Measurements from ENCODE around the gene CAMKK2.
"Not testable (repeated sequence)": the region's sequence is repeated elsewhere in the genome, so short reads cannot be mapped to it uniquely, and the experiment has no call there.

Gene CAMKK2

GRCh38 chr12:121278169-121279070, 18.1 kb downstream of the CAMKK2 start:
- no peak for DNase-seq

DNA sequence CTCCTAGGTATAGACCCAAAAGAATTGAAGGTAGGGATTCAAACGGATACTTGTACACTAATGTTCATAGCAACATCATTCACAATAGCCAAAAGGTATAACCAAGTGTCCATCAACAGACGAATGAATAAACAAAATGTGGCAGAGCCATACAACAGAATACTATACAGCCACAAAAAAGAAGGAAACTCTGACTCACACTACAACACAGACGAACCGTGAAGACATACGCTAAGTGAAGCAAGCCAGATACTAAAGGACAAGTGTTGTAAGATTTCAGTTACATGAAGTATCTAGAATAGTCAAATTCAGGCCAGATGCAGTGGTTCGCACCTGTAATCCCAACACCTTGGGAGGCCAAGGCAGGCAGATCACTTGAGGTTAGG, 19.1 kb downstream of the CAMKK2 start:
- DNase-seq, result no peak

DNA sequence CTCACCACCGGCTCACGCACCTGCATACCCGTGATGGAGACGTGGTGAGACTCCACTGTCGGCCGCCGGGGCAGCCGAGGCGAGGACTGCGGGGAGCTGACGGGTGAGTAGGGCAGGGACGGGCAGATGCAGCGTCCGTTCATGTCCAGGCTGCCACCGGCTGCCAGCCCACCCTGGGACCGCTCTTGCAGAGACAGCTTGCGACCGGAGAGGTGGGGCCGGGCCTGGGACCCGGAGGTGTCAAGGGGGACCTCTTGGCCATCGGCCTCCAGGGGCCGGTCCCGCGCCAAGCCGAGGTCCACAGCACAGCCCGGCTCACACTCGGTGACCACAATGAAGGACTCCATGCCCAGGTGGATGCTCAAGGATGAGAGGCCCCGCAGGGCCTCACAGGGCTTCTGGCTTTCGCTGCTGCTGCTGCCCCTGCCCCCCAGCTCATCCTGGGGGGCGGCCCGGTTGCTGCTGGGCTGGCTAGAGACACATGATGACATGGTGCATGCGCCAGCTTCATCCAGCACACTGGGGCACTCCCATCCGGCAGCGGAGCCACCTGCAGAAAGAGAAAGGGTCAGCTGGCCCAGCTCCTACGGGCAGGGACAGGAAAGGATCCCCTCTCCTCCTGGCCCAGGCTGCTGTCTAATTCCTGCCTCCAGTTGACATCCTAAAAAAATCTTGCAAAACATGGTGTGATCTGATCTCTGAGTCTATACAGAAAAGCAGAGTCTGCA, 22.3 kb downstream of the CAMKK2 start:
- DNase-seq, result no peak

DNA sequence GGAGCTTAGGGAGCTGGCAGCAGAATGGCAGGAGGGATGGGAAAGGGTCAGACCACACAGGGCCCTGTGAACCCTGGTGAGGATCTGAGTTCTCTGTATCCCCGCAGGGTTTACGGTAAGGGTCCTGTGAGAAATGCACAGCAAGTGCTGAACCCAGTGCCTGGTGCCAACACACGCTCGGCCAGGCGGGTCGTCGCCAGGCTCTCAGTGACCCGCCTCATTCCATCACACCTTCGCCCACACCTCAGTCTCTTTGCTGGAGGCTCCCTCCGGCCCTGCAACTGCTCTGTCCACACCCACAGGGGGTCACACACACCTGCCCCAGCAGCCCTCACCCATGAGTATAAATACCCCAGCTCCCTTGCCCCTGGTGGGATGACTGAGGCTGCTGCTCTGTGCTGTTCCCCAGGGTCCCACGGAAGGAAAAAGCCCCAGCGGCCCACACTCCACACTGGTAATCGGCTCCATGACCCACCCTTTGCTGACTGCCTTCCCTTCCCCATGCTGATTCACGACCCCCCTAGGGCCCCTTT, 23.1 kb downstream of the CAMKK2 start:
- DNase-seq, result no peak

- no peak for DNase-seq
Observed at GRCh38 chr12:121267822-121268221, 28.7 kb downstream of the CAMKK2 start.

DNA sequence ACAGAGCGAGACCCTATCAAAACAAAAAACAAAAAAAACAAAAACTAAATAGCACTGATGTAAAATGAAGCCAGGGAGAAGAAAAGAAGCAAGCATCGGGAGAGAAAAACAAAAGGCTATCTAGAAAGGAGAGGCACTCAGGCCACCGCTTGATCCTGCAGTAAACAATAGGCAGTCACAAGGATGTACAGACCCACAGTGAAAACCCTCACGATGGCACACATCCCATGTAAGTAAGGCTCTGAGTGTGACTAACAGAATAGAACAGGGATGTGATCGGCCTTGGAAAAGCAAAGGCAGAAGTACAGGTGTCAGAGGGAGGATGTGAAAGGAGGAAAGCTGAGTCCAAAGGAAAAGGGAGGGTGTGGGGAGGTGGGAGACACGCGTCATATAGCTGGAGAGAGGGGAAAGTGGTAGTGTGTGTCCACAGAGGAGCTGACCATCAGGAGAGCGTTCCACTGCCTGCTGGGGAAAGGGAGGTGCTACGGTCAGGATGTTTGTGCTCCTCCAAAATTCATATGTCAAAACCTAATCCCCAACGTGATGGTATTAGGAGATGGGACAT, 31.5 kb downstream of the CAMKK2 start:
- DNase-seq, result no peak

- DNase-seq, result no peak
Observed at GRCh38 chr12:121264135-121264534, 32.4 kb downstream of the CAMKK2 start.

DNA sequence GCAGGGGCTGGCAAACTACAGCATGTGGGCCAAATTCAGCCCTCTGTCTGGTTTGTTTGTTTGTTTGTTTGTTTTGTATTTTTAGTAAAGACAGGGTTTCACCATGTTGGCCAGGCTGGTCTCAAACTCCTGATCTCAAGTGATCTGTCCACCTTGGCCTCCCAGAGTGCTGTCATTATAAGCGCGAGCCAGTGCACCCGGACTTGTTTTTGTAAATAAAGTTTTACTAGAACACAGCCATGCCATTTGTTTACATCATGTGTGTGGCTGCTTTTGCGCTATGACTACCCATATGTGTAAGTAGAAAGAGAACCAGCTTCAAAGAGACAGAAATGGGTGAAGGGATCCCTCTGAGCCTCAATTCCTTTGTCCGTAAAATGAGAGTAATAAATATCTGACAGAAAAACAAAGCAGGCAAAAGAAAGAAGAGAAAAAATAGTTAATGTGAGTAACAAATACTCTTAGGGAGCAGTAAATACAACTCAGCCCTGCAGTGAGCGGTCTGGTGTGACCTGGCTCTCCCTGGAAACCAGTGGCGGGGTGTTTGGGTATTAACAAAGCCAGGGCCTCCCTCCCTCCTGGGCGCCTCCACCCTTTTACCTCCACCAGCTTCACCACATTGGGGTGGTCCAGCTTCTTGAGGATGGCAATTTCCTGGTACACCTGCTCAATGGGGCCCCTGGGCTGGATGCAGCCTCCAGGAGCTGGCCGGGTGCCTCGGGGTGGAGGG, 33.1 kb downstream of the CAMKK2 start:
- DNase-seq, result no peak

DNA sequence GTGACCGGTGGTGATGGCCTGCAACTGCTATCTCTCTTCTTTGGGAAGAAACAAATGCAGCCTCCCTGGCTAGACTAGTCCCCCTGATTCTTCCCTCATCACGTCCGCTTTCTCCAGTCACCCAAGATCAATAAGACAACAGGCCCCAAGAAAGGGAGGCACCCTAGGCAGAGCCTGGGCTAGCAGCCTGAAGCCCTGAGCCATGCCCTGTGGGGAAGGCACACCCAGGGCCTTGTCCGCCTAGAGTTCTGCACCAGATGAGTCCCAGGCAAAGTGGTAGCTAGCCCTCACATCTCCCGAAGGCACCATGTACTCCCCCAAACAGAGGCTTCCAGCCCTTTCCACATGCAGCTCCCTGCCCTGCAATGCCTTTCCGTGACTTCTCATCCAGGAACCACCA, 35.1 kb downstream of the CAMKK2 start:
- DNase-seq, result no peak

DNA sequence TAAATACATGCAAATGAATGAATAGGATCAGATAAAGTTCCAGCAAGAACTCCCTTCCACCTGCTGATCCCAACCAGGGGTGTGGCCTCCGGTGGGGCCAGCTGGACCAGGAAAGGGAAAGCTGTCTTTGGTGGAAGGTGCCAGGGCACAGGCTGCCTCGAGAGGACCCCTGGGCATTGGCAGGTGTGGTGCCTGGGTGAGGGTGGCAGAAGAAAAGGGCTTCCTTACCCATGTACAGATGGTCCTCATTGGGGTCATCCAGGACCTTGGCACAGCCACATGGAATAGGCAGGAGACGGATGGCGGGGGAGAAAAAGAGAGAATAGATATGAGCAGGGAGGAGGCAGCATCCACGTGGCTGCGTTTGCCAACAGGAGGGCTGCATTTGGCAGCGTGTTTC, 36.4 kb downstream of the CAMKK2 start:
- DNase-seq, result no peak

DNA sequence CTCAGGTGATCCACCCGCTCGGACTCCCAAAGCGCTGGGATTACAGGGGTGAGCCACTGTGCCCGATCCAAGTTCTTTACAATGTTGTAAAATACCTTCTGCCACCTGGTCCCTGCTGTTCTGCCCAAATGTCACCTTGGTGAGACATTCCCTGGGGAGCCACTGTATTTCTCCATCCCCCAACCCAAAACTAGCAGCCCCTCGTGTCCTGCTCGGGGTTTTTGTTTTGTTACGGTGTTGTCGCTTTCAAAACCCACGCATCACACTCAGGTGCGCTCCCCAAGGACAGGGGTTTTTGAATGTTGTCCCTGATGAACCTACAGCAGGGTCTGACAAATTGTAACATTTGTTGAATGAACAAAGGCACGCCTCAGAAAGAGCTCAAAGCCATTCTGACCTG, 37.4 kb downstream of the CAMKK2 start:
- no peak for DNase-seq

GRCh38 chr12:121257704-121258449, 38.6 kb downstream of the CAMKK2 start:
- not testable (repeated sequence) for DNase-seq

GRCh38 chr12:121255433-121255832, 41.1 kb downstream of the CAMKK2 start:
- no peak for DNase-seq

- DNase-seq, result no peak
Observed at GRCh38 chr12:121253638-121254335, 42.7 kb downstream of the CAMKK2 start.

- no peak for DNase-seq
Observed at GRCh38 chr12:121252712-121253345, 43.7 kb downstream of the CAMKK2 start.

DNA sequence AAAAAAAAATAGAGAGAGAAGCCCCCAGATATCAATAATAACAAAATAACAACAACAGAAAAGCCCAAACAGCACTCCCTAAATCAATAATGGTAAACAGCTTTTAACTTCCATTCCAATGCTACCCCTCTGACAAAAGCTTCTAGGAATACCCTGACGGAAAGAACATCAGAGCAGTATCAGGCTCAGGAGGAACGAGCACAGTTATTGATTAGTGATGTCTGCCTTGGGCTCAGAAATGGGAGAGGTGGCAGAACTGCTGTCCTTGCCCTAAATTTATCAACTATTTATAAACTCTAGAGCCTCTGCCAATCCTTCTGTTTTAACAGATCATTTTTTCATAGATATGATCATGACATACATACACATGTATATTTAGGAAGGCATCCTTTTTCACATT, 44.7 kb downstream of the CAMKK2 start:
- DNase-seq, result no peak

- no peak for DNase-seq
Observed at GRCh38 chr12:121250359-121250758, 46.1 kb downstream of the CAMKK2 start.

GRCh38 chr12:121248622-121249021, 47.9 kb downstream of the CAMKK2 start:
- DNase-seq, result no peak

GRCh38 chr12:121246893-121247557, 49.5 kb downstream of the CAMKK2 start:
- no peak for DNase-seq

GRCh38 chr12:121245951-121246350, 50.6 kb downstream of the CAMKK2 start:
- DNase-seq, result no peak
